ENCODE results near the gene POLR2J.

The POLR2J gene

GRCh38 chr7:102454468-102454867 is 24.3 kb downstream of the POLR2J start:
- DNase-seq (ENCODE audit: extremely low spot score), result no peak
- CTCF ChIA-PET, result no interaction called here
- POLR2A ChIA-PET, result no interaction called here
- no peak for TF ChIP-seq CTBP1 (IDR thresholded peaks at IDR 0.05; ENCODE audit: borderline replicate concordance)
- TF ChIP-seq FOXM1 (IDR thresholded peaks at IDR 0.05; ENCODE audit: borderline replicate concordance), result no peak
- no peak for TF ChIP-seq L3MBTL2 (conservative IDR thresholded peaks at IDR 0.05)
- TF ChIP-seq ARNT (IDR thresholded peaks at IDR 0.05), result no peak
- TF ChIP-seq ELF4 (IDR thresholded peaks at IDR 0.05), result no peak
- TF ChIP-seq ZNF384 (IDR thresholded peaks at IDR 0.05), result no peak
- TF ChIP-seq TARDBP (IDR thresholded peaks at IDR 0.05), result no peak
- TF ChIP-seq SUZ12 (IDR thresholded peaks at IDR 0.05), result no peak
- no peak for TF ChIP-seq FOXK2 (IDR thresholded peaks at IDR 0.05)

GRCh38 chr7:102453319-102453718 is 25.4 kb downstream of the POLR2J start:
- ChIA-PET CTCF (no interaction called here), POLR2A (no interaction called here)
- TF ChIP-seq PKNOX1 (IDR thresholded peaks at IDR 0.05) (no peak), LEF1 (IDR thresholded peaks at IDR 0.05; ENCODE audit: borderline replicate concordance) (no peak), ELF4 (IDR thresholded peaks at IDR 0.05) (no peak), L3MBTL2 (conservative IDR thresholded peaks at IDR 0.05) (no peak), ARNT (IDR thresholded peaks at IDR 0.05) (no peak), FOXA1 (IDR thresholded peaks at IDR 0.05) (no peak), HDGF (IDR thresholded peaks at IDR 0.05; ENCODE audit: borderline replicate concordance) (no peak), SUZ12 (IDR thresholded peaks at IDR 0.05) (no peak)
- no peak for DNase-seq (ENCODE audit: extremely low spot score)

GRCh38 chr7:102452451-102452850 is 26.3 kb downstream of the POLR2J start:
- no peak for DNase-seq (ENCODE audit: extremely low spot score)
- TF ChIP-seq SUZ12 (IDR thresholded peaks at IDR 0.05) (no peak), HDGF (IDR thresholded peaks at IDR 0.05; ENCODE audit: borderline replicate concordance) (no peak), LEF1 (IDR thresholded peaks at IDR 0.05; ENCODE audit: borderline replicate concordance) (no peak), ZNF384 (IDR thresholded peaks at IDR 0.05) (no peak), FOXK2 (IDR thresholded peaks at IDR 0.05) (no peak), PKNOX1 (IDR thresholded peaks at IDR 0.05) (no peak), L3MBTL2 (conservative IDR thresholded peaks at IDR 0.05) (no peak), ELF4 (IDR thresholded peaks at IDR 0.05) (no peak), CTBP1 (IDR thresholded peaks at IDR 0.05; ENCODE audit: borderline replicate concordance) (no peak), SP1 (IDR thresholded peaks at IDR 0.05) (no peak), FOXM1 (IDR thresholded peaks at IDR 0.05; ENCODE audit: borderline replicate concordance) (no peak)
- ChIA-PET CTCF (no interaction called here), POLR2A (no interaction called here)

GRCh38 chr7:102451371-102452054 is 27.2 kb downstream of the POLR2J start:
- no peak for DNase-seq (ENCODE audit: extremely low spot score)
- TF ChIP-seq TARDBP (IDR thresholded peaks at IDR 0.05) (no peak), PKNOX1 (IDR thresholded peaks at IDR 0.05) (no peak), FOXM1 (IDR thresholded peaks at IDR 0.05; ENCODE audit: borderline replicate concordance) (no peak), FOXA1 (IDR thresholded peaks at IDR 0.05) (no peak)
- ChIA-PET POLR2A (no interaction called here), CTCF (no interaction called here)

GRCh38 chr7:102450242-102450641 is 28.5 kb downstream of the POLR2J start:
- ChIA-PET CTCF (no interaction called here), POLR2A (no interaction called here)

GRCh38 chr7:102449136-102449535 is 29.6 kb downstream of the POLR2J start:
- no peak for DNase-seq (ENCODE audit: extremely low spot score)
- ChIA-PET CTCF (no interaction called here), POLR2A (no interaction called here)
- TF ChIP-seq SUZ12 (IDR thresholded peaks at IDR 0.05) (no peak), ELF4 (IDR thresholded peaks at IDR 0.05) (no peak), FOXM1 (IDR thresholded peaks at IDR 0.05; ENCODE audit: borderline replicate concordance) (no peak), TARDBP (IDR thresholded peaks at IDR 0.05) (no peak), L3MBTL2 (conservative IDR thresholded peaks at IDR 0.05) (no peak), PKNOX1 (IDR thresholded peaks at IDR 0.05) (no peak), SP1 (IDR thresholded peaks at IDR 0.05) (no peak), NFRKB (IDR thresholded peaks at IDR 0.05) (no peak), BHLHE40 (IDR thresholded peaks at IDR 0.05; ENCODE audit: borderline replicate concordance) (no peak), FOXA1 (IDR thresholded peaks at IDR 0.05) (no peak), HDGF (IDR thresholded peaks at IDR 0.05; ENCODE audit: borderline replicate concordance) (no peak), ARNT (IDR thresholded peaks at IDR 0.05) (no peak), LEF1 (IDR thresholded peaks at IDR 0.05; ENCODE audit: borderline replicate concordance) (no peak), FOXK2 (IDR thresholded peaks at IDR 0.05) (no peak), ZNF384 (IDR thresholded peaks at IDR 0.05) (no peak), CTBP1 (IDR thresholded peaks at IDR 0.05; ENCODE audit: borderline replicate concordance) (no peak)

More at GRCh38 chr7:102450242-102450641, 28.5 kb downstream of the POLR2J start:
- DNase-seq (ENCODE audit: extremely low spot score), result no peak
- no peak for TF ChIP-seq PKNOX1 (IDR thresholded peaks at IDR 0.05)
- TF ChIP-seq BHLHE40 (IDR thresholded peaks at IDR 0.05; ENCODE audit: borderline replicate concordance), result no peak
- no peak for TF ChIP-seq FOXM1 (IDR thresholded peaks at IDR 0.05; ENCODE audit: borderline replicate concordance)
- TF ChIP-seq ZNF384 (IDR thresholded peaks at IDR 0.05), result no peak
- no peak for TF ChIP-seq TARDBP (IDR thresholded peaks at IDR 0.05)
- no peak for TF ChIP-seq FOXA1 (IDR thresholded peaks at IDR 0.05)
- TF ChIP-seq L3MBTL2 (conservative IDR thresholded peaks at IDR 0.05), result no peak
- TF ChIP-seq LEF1 (IDR thresholded peaks at IDR 0.05; ENCODE audit: borderline replicate concordance), result no peak
- no peak for TF ChIP-seq ELF4 (IDR thresholded peaks at IDR 0.05)
- TF ChIP-seq CTBP1 (IDR thresholded peaks at IDR 0.05; ENCODE audit: borderline replicate concordance), result no peak
- no peak for TF ChIP-seq FOXK2 (IDR thresholded peaks at IDR 0.05)
- no peak for TF ChIP-seq NFRKB (IDR thresholded peaks at IDR 0.05)
- no peak for TF ChIP-seq ARNT (IDR thresholded peaks at IDR 0.05)
- TF ChIP-seq SUZ12 (IDR thresholded peaks at IDR 0.05), result no peak
- no peak for TF ChIP-seq SP1 (IDR thresholded peaks at IDR 0.05)
- TF ChIP-seq HDGF (IDR thresholded peaks at IDR 0.05; ENCODE audit: borderline replicate concordance), result no peak
